GM19328 (cell line): ENCODE results near the gene SPACA5.
"Not testable (repeated sequence)": the region's sequence is repeated elsewhere in the genome, so short reads cannot be mapped to it uniquely, and the experiment has no call there.

Experiments used
- ATAC-seq: cut with Tn5 transposase; IDR thresholded peaks from one replicate; pipeline ENCODE4 v1.9.1; 2021; ENCODE audit warnings: mild to moderate bottlenecking, moderate library complexity; ENCODE audit not compliant: unreplicated experiment

SPACA5 gene

DNA sequence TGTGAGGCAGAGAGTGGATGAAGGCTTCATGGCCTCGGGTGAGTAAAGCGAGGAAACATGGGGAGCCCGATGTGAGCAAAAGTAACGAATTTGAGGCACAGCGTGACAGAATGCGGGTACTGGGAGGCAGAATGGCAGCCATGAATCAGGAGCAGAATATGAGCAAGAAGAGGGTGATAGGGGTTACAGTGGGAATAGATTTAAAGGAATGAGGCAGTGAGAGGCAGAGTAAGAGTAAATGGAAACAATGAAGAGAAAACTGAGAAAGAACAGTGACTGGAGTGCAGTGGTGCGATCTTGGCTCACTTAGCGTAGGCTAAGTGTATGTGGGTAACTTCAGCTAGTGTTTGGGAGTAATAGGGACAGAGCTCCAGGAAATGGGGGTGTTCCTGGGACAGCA, at the start of gene SPACA5:
SPACA5 (plus strand) TSS at position 301 of the 400 bp plus-strand sequence. CDS start 815 bp downstream, outside the sequence.
- not testable (repeated sequence) for ATAC-seq

- ATAC-seq = not testable (repeated sequence)
Measured at GRCh38 chrX:47958206-47958605, 48.6 kb upstream of the SPACA5 start.

- ATAC-seq = no peak
Measured at GRCh38 chrX:47958761-47959342, 47.9 kb upstream of the SPACA5 start.

- no peak for ATAC-seq
Measured at GRCh38 chrX:47960406-47960805, 46.4 kb upstream of the SPACA5 start.

- not testable (repeated sequence) for ATAC-seq
Measured at GRCh38 chrX:47961830-47962229, 45.0 kb upstream of the SPACA5 start.

- not testable (repeated sequence) for ATAC-seq
Measured at GRCh38 chrX:47965526-47965925, 41.3 kb upstream of the SPACA5 start.

DNA sequence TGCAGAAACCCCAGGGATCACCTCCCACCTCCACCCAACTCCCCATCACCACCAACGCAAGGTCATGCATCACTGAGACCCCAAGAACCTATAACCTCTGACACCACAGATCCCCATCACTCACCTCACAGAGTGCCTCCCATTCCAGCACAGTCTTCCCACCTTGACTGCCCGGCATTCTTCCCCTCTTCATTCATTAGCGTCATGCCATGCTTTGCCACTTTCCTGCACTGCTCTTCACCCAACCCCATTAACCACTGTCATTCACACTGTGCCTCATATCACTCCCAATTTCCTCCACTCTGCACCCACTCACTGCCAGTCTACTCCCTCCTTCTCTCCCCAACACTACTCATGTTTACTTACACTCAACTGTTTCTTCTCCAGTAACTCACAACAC, 33.6 kb upstream of the SPACA5 start:
- ATAC-seq = no peak

DNA sequence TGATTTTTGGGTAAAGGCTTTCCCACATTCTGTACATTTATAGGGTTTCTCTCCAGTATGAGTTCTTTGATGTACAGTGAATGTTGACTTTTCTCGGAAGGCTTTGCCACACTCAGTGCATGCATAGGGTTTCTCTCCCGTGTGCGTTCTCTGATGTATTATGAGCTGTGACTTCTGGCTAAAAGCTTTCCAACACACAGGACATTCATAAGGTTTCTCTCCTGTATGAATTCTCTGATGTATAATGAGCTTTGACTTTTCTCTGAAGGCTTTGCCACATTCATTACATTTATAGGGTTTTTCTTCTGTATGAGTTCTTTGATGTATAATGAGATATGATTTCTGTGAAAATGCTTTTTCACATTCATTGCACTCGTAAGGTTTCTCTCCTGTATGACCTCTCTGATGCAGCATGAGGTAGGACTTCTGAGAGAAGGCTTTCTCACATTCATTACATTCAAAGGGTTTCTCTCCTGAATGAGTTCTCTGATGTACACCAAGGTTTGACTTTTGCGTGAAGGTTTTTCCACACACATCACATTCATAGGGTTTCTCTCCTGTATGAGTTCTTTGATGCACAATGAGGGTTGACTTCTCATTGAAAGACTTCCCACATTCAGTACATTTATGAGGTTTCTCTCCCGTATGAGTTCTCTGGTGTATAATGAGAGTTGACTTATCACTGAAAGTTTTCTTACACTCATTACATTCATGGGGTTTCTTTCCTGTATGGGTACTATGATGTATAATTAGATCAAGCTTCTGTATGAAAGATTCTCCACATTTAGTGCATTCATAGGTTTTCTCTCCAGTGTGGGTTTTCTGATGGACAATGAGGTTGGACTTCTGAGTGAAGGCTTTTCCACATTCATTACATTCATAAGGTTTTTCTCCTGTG, 30.3 kb upstream of the SPACA5 start:
- ATAC-seq = no peak

DNA sequence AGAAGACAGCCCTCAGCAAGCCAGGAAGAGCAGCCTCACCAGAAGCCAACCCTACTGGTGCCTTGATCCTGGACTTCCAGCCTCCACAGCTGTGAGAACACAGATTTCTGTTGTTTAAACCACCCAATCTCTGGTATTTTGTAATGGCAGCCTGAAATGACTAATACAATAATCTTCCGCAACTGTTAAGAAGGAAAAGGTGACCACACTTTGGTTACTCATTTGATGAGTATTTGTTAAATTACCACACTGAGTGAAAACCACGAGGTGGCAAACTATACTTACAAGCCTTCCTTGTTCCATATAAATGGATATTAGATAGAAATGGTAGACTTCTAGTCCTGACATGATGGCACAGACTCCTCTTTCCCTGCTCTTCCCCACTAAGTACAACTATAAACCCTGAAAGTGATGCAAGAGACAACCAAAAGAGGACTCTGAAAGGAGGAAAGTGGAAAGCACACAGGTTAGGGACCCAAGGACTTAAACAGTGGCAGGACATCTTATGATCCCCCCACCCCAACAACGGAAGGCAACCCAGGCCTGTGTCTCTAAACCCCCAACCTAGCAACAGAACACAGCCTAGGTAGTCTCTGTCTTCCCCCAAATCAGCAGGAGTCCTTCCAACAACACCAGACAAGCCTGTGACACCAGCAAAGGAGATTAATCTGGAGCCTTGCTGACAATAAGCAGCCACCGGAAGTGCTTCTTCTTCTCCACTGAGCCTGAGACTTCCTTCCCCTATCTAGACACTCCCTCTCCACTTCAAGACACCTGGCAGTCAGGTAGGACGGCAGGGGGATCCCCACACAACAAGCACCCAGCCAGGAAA, 15.3 kb upstream of the SPACA5 start:
- ATAC-seq = no peak

DNA sequence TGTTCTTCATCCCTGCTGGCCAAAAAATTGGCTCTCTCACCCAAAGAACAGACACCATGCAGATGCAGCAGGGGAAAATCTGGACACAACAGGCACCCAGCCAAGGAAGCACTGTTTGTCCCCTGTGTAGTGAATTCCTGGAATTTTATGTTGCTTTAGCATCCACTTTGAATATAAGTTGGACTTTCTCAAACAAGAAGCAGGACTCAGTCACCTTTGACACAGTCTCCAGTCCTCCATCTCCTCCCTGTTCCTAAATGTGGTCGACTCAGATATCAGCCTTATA, 14.8 kb upstream of the SPACA5 start:
- ATAC-seq = no peak

DNA sequence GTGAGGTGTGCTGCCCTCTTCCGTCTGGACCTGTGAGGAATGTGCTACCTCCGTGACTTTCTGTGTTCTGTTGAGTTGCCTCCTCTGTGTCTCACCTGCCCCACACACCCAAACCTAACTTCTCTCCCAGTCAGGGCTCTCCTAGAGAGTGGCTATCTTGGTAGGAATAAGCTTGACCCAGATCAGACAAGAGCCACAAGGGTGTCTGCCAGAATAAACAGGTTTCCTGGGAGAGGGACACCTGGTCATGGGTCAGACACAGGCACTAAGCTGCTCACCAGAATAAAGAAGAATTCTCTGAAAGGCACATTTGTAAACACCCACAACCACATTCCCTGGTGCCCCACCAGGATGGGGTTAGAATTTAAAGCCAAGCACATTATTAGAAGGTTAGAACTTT, 14.1 kb upstream of the SPACA5 start:
- no peak for ATAC-seq

DNA sequence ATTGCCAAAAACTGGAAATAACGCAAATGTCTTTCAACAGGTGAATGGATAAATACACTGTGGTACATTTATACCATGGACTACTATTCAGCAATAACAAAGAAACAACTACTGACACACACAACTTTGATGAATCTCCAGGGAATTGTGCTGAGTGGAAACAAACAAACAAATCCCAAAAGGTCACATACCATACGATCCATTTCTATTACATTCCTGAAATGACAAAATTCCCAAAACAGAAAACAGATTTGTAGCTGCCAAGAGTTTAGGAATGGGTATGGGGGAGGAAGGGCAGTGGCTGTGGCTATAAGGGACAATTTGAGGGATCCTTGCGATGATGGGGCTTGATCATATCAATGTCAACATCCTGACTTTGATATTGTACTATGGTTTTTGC, 5.5 kb upstream of the SPACA5 start:
- ATAC-seq = no peak

GRCh38 chrX:48002319-48002718, 4.5 kb upstream of the SPACA5 start:
- ATAC-seq = no peak

- ATAC-seq = no peak
Measured at GRCh38 chrX:48002929-48003328, 3.9 kb upstream of the SPACA5 start.

DNA sequence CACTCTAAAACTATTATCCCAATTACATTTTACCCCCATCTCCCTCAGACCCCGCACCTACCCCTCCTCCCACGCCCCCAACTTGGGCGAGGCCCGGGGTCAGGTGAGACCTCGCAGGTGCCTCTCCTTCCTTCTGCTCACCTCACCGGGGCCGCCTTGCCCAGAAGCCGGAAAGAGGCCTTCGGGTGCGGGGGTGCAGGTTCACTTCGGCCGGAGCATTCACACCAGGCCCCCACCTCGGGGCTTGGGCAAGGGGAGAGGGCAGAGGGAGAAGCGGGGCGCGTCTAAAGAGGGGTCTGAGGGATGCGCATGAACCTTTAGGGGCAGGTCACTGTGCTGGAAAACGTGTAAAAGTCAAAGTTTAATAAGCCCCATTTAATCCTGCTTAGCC, 3.4 kb upstream of the SPACA5 start:
- peak; percentile 8 for ATAC-seq

DNA sequence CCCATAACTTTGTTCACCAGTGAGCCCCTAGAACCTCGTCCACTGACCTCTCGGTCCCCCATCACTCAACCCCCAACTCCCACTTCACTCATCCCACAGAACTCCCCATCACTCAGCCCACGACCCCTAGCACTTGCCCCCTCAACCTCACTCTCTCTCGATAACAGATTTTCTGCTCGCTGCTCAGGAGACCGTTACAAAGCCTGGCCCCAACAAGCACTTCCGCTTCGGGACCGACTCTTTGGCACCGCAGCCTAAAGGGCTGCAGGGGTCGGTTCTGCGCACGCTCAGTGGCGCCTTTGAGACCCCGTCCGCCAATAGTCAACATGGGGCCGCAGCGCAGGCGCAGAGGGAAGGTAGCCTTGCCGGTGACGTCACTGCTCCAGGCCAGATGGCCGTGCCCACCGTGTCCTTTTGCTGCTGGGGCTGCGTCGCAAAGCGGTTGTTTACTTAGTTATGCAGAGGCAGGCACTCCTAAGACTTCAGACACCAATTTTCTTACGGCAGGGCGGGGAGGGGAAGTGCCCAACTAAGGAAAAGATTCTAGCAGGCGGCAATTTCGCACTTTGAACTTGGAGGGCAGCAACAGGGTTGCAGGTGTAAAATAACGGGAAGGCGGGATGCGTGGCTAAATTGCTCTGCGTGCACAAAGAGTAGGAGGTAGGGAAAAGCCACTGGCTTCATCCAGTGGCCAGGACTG, 2.9 kb upstream of the SPACA5 start, which contains the start of gene ZNF182:
ZNF182 (minus strand) TSS at position 232 of the 700 bp plus-strand sequence. CDS start 1,380 bp downstream, outside the sequence.
- peak; percentile 66 for ATAC-seq

GRCh38 chrX:48009445-48009960, 2.7 kb downstream of the SPACA5 start:
- not testable (repeated sequence) for ATAC-seq

DNA sequence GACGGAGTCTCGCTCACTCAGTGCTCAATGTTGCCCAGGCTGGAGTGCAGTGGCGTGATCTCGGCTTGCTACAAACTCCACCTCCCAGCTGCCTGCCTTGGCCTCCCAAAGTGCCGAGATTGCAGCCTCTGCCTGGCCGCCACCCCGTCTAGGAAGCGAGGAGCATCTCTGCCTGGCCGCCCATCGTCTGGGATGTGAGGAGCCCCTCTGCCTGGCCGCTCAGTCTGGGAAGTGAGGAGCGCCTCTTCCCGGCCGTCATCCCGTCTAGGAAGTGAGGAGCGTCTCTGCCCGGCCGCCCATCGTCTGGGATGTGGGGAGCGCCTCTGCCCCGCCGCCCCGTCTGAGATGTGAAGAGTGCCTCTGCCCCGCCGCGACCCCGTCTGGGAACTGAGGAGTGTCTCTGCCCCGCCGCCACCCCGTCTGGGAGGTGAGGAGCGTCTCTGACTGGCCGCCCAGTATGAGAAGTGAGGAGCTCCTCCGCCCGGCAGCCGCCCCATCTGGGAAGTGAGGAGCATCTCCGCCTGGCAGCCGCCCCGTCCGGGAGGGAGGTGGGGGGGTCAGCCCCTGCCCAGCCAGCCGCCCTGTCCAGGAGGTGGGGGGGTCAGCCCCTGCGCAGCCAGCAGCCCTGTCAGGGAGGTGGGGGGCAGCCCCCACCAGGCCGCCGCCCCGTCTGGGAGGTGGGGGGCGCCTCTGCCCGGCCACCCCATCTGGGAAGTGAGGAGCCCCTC, 10.0 kb downstream of the SPACA5 start:
- ATAC-seq = not testable (repeated sequence)

DNA sequence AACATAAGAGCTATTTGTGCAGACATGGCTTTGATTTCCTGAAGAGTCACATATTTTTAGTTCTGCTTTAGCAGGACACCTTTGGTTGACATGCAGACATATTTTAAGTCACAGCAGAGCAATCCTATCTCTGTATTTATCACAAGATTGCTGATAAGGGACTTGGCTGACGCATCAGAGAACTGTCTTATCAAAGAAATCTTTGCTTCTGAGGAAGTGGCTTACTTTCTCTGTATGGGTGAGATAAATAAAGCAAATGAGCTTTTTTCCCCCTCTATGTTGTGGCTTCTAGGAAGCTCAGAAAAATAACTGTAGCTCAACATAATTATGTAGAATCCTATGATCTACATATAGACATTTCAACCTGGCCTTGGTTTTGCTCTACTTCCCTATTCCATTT, 13.1 kb downstream of the SPACA5 start:
- not testable (repeated sequence) for ATAC-seq

DNA sequence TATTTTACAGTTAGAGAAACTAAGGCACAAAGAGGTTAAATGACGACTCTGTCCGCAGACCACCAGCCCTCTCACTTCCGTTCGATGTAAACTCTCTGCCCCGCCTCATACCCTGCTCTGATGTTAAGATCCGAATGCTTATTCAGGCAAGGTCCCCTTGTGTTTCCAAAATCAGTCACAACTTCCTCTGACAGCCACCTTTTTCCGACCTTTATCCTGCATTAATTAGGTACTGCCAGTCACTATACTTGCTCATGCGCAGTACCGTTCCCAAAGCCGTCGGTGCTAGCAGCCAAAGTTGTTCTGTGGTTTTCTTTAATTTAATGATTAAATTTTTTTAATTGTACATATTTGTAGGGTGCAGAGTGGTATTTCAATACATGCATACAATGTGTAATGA, 13.7 kb downstream of the SPACA5 start:
- not testable (repeated sequence) for ATAC-seq
